HG03064 (cell line): Measurements from ENCODE around the gene SNRPE.

Experiments
- ATAC-seq: cut with Tn5 transposase; IDR thresholded peaks from one replicate; pipeline ENCODE4 v1.9.1; 2021; ENCODE audit warnings: low read depth; ENCODE audit not compliant: unreplicated experiment

SNRPE gene

DNA sequence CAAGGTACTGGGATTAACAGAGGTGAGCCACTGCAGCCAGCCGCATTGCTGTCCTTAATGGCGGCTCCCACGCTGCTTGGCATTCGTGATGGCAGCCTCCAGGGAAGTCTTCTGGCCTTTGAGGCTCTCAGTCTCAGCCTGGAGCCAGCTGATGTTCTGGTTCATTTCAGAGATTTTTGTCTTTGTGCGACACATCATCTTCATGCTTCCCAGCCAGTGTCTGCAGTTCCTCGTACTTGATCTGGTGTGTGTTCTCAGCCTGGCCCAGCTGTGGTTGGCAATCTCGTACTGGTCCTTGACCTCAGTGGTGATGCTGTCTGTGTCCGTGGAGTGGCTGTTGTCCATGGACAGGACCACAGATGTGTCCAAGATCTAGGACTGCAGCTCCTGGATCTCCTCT is 11.7 kb downstream of the SNRPE start:
- no peak for ATAC-seq

DNA sequence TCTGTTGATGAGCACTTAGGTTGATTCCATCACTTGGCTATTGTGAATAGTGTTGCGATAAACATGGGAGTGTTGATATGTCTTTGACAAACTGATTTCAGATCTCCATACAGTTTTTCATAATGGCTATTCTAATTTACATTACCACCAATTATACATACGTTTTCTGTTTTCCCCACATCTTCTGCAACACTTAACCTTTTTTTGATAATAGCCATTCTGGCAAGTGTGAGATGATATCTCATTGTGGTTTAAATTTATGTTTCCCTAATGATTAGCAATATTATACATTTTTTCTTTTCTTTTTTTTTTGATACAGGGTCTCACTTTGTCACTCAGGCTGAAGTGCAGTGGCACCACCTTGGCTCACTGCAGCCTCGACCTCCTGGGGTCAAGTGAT is 17.0 kb downstream of the SNRPE start:
- no peak for ATAC-seq

DNA sequence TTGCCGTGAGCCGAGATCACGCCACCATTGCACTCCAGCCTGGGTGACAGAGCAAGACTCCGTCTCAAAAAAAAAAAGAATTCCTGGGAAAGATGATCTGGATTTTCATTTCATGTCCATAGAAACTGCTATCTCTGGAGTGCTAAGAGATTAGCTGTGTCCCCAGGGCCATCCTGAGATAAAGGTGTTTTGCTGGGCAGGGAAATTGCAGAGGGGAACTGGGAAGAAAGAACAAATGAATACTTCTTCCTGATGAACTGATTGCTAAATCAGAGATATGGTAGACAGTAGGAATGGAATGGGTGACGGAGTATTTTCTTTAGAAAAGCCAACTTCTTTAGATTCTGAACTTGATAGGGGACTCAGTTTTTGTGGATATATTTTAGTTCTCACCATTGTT is 19.2 kb downstream of the SNRPE start:
- ATAC-seq: no peak

DNA sequence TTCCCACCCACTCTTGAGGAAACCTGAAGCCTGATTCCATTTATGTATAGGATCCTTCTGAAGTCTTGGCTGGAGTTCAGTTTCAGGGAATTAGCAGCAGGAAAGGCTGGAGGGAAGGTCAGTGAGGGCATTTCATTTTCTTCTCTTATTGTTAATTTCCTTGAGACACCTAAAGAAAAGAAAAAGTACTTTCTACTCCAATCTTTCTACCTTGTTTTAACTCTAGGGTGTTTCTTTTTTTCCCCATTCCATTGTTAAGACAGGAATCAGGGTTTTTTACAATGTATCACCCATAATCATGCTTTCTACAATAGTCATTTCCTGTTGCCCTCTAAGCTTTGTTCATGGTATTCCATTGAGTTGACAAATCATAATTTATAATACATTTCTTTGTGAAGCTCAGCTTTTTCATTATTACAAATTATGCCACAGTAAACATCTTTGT is 27.4 kb downstream of the SNRPE start:
- no peak for ATAC-seq

DNA sequence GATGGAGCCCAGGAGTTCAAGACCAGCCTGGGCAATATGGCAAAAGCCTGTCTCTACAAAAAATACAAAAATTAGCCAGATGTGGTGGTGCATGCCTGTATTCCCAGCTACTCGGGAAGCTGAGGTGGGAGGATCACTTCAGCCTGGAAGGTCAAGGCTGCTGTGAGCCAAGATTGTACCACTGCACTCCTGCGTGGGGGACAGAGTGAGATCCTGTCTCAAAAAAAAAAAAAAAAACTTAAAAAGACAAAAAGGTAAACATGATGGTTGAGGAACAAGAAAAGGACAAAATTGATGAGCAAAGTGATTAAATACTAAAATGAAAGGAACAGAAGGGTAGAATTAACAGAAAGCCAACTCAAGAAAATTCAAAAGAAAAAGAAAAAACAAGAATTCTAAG is 30.6 kb downstream of the SNRPE start:
- ATAC-seq: no peak

DNA sequence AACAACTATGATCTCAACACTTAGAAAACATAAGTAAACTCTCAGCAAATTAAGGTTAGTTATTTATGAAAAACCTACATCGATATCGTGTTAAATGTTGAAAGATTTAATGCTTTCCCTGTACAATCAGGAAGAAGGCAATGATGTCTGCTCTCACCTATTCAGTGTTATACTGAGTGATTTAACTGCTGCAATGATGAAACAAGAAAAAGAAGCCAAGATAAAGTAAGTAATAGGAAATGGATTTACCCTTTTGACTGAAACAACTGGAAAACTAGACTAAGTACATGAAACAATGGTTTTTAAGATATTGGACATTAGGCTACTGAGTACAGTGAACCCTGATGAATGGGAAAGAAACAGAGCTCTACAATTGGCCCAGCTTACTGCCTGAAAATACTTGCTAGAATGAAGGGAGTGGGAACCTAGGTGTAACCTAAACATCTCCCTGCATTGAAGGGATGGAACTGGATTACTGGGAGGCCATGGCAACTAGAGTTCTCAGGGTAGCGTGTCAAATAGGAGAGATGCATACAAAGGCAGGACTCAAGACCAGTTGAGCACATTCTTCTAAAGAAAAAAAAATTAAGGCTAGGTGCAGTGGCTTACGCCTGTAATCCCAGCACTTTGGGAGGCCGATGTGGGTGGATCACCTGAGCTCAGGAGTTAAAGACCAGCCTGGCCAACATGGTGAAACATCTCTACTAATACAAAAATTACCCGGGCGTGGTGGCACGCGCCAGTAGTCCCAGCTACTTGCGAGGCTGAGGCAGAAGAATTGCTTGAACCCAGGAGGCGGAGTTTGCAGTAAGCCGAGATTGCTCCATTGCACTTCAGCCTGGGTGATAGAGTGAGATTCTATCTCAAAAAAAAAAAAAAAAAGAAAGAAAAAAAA is 37.3 kb downstream of the SNRPE start:
- no peak for ATAC-seq

DNA sequence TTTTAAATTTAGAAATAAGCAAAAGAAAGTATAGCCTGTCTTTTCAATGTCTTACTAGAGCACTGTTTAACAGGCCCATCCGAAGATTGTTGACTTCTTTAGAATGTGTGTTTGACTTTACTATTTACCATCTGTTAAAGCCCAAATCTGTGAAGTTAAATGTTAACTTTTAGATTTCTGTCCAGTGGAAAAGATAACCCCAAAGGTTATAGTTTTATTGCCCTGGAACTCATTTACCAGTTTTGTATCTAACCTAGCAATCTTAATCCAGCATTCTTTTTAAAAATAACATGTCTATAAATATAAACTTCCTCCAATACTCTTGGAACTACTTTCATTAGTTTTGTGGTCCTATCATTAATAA is 37.9 kb downstream of the SNRPE start:
- ATAC-seq: no peak

DNA sequence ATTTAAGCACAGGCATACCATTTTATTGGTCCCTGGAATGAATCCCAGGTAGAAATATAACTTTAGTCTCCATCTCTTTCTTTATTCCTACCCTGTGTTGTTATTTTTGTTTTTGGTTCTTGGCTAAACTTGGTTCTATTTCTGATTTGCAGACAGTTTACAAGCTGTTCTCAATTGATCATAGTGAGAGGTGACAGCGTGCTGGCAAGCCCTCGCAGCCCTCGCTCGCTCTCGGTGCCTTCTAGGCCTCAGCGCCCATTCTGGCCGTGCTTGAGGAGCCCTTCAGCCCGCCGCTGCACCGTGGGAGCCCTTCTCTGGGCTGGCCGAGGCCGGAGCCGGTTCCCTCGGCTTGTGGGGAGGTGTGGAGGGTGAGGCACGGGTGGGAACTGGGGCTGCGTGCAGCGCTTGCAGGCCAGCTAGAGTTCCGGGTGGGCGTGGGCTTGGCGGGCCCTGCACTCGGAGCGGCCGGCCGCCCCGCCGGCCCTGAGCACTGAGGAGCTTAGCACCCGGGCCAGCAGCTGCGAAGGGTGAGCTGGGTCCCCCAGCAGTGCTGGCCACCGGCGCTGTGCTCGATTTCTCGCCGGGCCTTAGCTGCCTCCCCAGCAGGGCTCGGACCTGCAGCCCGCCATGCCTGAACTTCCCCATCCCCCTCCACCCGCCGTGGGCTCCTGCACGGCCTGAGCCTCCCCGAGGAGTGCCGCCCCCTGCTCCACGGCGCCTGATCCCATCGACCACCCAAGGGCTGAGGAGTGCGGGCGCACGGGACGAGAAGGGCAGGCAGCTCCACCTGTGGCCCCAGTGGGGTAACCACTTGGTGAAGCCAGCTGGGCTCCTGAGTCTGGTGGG is 38.7 kb downstream of the SNRPE start:
- no peak for ATAC-seq

DNA sequence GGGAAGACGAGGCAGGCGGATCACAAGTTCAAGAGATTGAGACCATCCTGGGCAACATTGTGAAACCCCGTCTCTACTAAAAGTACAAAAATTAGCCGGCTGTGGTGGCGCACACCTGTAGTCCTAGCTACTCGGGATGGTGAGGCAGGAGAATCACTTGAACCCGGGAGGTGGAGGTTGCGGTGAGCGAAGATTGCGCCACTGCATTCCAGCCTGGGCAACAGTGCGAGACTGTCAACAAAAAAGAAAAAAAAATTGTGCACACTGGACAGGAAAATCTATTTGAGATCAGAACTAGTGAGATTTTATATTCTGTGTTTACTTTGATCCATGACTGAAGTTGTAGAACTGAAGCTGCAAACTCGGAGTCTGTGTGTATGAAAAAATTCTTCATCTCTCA is 40.2 kb downstream of the SNRPE start:
- no peak for ATAC-seq

DNA sequence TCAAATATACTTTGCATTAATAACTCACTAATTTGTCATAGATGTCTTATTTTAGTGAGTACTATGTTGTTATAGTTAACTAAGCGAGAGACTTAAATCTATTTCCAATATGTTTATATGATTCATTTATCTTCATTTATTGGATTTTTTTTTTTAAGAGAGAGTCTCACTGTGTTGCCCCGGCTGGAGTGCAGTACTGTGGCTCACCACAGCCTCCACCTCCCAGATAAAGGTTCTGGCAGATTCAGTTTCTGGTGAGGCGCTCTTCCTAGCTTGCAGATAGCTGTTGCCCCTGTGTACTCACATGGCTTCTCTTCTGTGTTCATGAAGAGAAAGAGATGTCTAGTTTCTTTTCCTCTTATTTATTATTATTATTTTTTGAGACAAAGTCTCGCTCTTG is 43.9 kb downstream of the SNRPE start:
- ATAC-seq: no peak

DNA sequence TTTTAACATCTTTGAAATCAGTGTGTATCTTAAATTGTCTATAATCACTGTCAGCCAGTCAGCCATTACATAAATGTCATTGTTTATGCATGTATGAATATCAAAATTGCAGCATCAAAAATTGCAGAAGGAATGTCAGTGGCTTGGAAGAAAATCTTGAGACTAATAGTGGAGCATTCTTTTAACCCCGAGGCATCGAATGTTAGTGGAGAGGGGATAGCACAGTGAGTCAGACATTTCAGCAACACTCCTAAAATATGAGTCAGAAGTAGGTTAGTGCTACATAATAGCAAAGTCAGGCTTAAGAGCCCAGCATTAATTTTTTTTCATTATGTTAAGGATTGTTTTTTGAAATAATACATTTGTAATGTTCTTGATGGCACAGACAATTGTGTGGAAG is 45.5 kb downstream of the SNRPE start:
- no peak for ATAC-seq

DNA sequence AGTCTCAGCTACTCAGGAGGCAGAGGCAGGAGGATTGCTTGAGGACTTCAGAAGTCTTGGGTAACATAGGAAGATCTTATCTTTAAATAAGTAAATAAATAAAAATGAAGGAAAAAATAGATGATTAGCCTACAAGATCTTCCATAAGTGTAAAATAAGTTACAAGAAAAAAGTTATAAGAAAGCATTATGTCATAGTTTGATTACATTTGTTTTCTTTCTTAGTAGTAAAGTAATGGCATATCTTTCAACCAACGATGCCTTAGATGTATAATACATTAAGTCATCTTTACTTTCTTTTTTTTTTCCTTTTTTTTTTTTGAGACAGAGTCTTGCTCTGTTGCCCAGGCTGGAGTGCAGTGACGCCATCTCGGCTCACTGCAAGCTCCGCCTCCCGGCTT is 46.5 kb downstream of the SNRPE start:
- no peak for ATAC-seq

DNA sequence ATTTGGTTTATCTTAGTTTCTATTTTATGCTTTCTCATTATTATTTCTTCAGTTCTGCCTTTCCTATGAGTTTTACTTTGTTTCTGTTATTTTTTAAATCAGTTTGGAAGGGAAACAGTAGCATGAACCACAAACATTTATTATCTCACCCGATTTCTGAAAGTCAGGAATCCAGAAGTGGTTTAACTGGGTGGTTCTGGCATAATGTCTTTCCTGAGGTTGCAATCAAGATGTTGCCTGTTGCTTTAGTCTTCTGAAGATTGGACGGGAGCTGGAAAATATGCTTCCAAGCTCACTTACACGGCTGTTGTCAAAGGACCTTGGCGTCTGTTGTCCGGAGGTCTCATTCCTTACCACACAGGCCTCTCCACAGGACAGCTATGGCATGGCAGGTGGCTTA is 50.4 kb downstream of the SNRPE start:
- no peak for ATAC-seq

DNA sequence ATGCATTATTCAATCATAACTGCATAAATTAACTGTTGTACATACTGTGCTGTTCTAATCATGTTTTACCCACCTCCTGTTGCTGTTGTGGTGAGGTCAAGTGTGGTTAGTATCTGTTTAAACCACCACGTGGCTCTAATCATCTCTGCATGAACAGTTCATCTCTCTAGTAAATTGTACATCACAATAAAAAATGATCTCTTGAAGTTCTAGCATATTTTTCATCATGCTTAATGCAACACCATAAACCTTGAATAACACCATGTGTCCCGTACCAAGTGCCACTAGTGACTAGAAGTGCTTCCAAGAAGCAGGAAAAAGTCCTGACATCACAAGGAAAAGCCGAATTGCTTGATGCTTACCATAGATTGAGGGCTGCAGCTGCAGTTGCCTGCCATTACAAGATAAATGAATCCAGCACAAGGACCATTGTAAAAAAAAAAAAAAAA is 51.7 kb downstream of the SNRPE start:
- no peak for ATAC-seq

DNA sequence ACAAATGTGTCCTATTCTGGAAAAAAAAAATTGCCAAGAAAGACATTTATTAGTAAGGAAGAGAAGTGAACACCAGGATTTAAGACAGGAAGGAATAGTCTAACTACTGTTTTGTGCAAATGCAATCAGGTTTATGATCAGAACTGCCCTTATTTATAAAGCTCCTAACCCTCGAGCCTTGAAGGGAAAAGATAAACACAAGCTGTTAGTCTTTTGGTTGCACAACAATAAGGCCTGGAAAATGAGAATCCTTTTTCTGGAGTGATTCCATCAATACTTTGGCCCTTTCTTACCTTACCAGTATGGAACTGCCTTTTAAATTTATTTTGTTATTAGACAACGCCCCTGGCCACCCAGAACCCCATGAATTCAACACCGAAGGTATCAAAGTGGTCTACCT is 52.9 kb downstream of the SNRPE start:
- no peak for ATAC-seq

DNA sequence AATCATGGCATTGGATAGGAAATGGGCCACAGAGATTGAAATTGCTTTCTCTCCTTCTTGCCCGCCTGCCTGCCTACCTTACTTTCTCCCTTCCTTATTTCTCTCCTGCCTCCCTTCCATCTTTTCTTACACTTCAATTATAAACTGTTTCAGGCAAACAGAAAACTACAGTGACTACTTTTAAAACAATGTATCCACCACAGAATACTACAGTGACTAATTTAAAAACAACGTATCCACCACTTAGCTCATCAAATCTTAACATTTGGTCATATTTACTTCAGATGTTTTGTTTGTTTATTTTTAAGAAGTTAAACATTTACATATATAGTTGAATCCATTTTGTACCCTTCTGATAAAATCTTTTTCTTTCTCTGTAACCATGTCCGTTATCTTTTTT is 54.4 kb downstream of the SNRPE start:
- no peak for ATAC-seq

DNA sequence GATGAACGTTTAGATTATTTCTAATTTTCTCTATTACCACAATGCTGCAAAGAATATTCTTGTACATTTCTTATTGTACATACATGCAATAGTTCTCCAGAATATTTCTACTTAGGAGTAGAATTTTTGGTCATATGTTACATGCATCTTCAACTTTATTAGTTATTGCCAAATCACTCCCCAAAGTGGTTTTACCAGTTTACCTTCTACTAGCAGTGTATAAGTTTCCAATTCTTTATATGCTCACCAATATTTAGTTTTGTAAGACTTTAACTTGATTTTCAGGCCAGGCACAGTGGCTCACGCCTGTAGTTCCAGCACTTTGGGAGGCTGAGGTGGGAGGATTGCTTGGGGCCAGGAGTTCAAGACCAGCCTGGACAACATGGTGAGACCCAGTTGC is 55.4 kb downstream of the SNRPE start:
- ATAC-seq: no peak
